ENCODE data around the gene BCHE. TPM values are rescaled to one million over a fixed set of nuclear protein-coding genes. Genes with fewer than 3 reads are reported as not detected.

Gene BCHE
- polyA plus RNA-seq, 3 donors = not detected

DNA sequence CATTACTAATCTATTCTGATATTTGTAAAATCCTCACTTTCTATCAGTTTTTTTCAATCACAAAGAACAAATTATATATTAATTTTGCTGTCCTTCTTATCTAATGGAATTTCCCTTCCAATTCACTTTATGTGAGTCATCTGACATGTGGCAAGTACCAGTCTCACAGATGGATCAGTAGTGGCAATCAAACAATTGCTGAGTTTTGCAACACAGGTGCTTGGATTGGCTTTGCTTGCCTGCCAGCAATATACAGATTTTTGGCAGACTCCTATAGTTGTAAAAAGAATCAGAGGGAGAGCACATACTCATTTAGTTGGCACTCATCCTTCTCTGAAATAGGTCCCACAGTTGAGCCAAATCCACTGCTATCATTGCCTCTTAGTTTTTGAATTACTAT lies 83.7 kb downstream of the BCHE start:
- Histone ChIP-seq H3K9me3 (replicated peaks in 1 of 2; ENCODE audit: control insufficient read depth in 1 of 2, insufficient read depth in 1 of 2, low read length in 2 of 2) (no peaks in the 10 kb centered on the region), H3K79me2 (ENCODE audit: insufficient read depth, low read length) (no peaks in the 10 kb centered on the region), H3K27me3 (ENCODE audit: control insufficient read depth in 2 of 2, insufficient read depth in 2 of 2, low read length in 2 of 2) (no peaks in the 10 kb centered on the region), H3K4me2 (replicated peaks; ENCODE audit: extremely low read depth, low read length, poor library complexity, severe bottlenecking) (no peak overlapping the region), H3K36me3 (replicated peaks in 1 of 2; ENCODE audit: control insufficient read depth in 1 of 2, insufficient read depth in 2 of 2, low read length in 2 of 2) (no peaks in the 10 kb centered on the region), H4K20me1 (ENCODE audit: insufficient read depth, low read length) (no peaks in the 10 kb centered on the region), H3K9ac (ENCODE audit: insufficient read depth, low read length, poor library complexity, severe bottlenecking) (no peak overlapping the region), H3K4me3 (replicated peaks in 1 of 3; ENCODE audit: low read depth in 2 of 3, low read length in 3 of 3) (no peak overlapping the region), H2AFZ (ENCODE audit: insufficient read depth, low read depth, low read length, poor library complexity, severe bottlenecking) (no peak overlapping the region), H3K4me1 (ENCODE audit: control insufficient read depth in 1 of 2, insufficient read depth in 2 of 2, low read length in 2 of 2) (no peaks in the 10 kb centered on the region), H3K27ac (ENCODE audit: low read depth in 1 of 2, low read length in 2 of 2) (no peak overlapping the region)
- peaks cover 0 to 7% (median 1%) of the 10 kb centered on the region in 7 donors for H3K9me3 Mint-ChIP-seq
- H3K4me3 Mint-ChIP-seq = no peak overlapping the region
- no peak overlapping the region for H3K27ac Mint-ChIP-seq
- no peaks in the 10 kb centered on the region for H3K36me3 Mint-ChIP-seq
- H3K27me3 Mint-ChIP-seq (ENCODE audit: low read depth in 3 of 3) = no peaks in the 10 kb centered on the region
- TF ChIP-seq, protein P1, sequence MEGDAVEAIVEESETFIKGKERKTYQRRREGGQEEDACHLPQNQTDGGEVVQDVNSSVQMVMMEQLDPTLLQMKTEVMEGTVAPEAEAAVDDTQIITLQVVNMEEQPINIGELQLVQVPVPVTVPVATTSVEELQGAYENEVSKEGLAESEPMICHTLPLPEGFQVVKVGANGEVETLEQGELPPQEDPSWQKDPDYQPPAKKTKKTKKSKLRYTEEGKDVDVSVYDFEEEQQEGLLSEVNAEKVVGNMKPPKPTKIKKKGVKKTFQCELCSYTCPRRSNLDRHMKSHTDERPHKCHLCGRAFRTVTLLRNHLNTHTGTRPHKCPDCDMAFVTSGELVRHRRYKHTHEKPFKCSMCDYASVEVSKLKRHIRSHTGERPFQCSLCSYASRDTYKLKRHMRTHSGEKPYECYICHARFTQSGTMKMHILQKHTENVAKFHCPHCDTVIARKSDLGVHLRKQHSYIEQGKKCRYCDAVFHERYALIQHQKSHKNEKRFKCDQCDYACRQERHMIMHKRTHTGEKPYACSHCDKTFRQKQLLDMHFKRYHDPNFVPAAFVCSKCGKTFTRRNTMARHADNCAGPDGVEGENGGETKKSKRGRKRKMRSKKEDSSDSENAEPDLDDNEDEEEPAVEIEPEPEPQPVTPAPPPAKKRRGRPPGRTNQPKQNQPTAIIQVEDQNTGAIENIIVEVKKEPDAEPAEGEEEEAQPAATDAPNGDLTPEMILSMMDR (IDR thresholded peaks at IDR 0.05) = no peak
- intact Hi-C loops (cut with micrococcal nuclease) = no loop called here
- DNase-seq = no peak
- H3K4me1 Mint-ChIP-seq = no peaks in the 10 kb centered on the region

DNA sequence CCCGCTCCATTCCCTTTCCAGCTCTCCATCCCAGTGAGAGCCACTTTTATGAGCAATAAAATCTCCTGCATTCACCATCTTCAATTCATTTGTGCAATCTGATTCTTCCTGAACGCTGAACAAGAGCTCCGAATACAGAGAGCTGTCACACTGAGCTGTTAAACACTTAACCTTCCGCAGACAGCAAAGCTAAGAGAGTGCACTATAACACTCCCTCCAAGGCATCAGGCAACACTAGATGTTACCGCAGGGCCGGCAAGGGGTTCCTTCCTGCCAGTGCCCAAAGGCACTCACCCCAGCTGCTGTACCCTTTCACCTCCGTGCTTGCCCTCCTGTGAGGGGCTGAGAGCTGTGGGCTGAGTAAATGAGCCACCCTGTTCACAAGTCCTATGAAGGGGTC lies 85.6 kb downstream of the BCHE start:
- H3K27me3 Mint-ChIP-seq (ENCODE audit: low read depth in 3 of 3) = no peaks in the 10 kb centered on the region
- H4K20me1 ChIP-seq (ENCODE audit: insufficient read depth, low read length) = no peaks in the 10 kb centered on the region
- 87% methylated on average over 7 of the region's 7 CpGs for WGBS (ENCODE audit: insufficient coverage)
- H3K4me2 ChIP-seq (replicated peaks; ENCODE audit: extremely low read depth, low read length, poor library complexity, severe bottlenecking) = no peak overlapping the region
- peaks cover 0 to 7% (median 1%) of the 10 kb centered on the region in 7 donors for H3K9me3 Mint-ChIP-seq
- H3K4me3 ChIP-seq (replicated peaks in 1 of 3; ENCODE audit: low read depth in 2 of 3, low read length in 3 of 3) = no peak overlapping the region
- no peaks in the 10 kb centered on the region for H3K79me2 ChIP-seq (ENCODE audit: insufficient read depth, low read length)
- no peaks in the 10 kb centered on the region for H3K4me1 ChIP-seq (ENCODE audit: control insufficient read depth in 1 of 2, insufficient read depth in 2 of 2, low read length in 2 of 2)
- no peak overlapping the region for H3K27ac Mint-ChIP-seq
- TF ChIP-seq, protein P1 (IDR thresholded peaks at IDR 0.05) = no peak
- no peaks in the 10 kb centered on the region for H3K4me1 Mint-ChIP-seq
- intact Hi-C loops (cut with micrococcal nuclease) = no loop called here
- no peak overlapping the region for H3K9ac ChIP-seq (ENCODE audit: insufficient read depth, low read length, poor library complexity, severe bottlenecking)
- no peaks in the 10 kb centered on the region for H3K36me3 ChIP-seq (replicated peaks in 1 of 2; ENCODE audit: control insufficient read depth in 1 of 2, insufficient read depth in 2 of 2, low read length in 2 of 2)
- H3K4me3 Mint-ChIP-seq = no peak overlapping the region
- H2AFZ ChIP-seq (ENCODE audit: insufficient read depth, low read depth, low read length, poor library complexity, severe bottlenecking) = no peak overlapping the region
- no peak for DNase-seq
- no peak overlapping the region for H3K27ac ChIP-seq (ENCODE audit: low read depth in 1 of 2, low read length in 2 of 2)
- H3K9me3 ChIP-seq (replicated peaks in 1 of 2; ENCODE audit: control insufficient read depth in 1 of 2, insufficient read depth in 1 of 2, low read length in 2 of 2) = no peaks in the 10 kb centered on the region
- H3K27me3 ChIP-seq (ENCODE audit: control insufficient read depth in 2 of 2, insufficient read depth in 2 of 2, low read length in 2 of 2) = no peaks in the 10 kb centered on the region
- no peaks in the 10 kb centered on the region for H3K36me3 Mint-ChIP-seq

All from CD14-positive monocyte (primary cell).